H54 (cell line): ENCODE data around the gene PIEZO1.
A peak's percentile ranks its signal among the peaks of the same experiment; 100 is the strongest.

Source experiments
- DNase-seq: peaks from one replicate; pipeline ENCODE4 v3.0.0; 2011; ENCODE audit warnings: low spot score, mixed read lengths; ENCODE audit not compliant: insufficient read length
- FAIRE-seq: peaks from 3 replicates; lab custom pipeline; 2011; peaks lifted over from hg19 to GRCh38; lab: Jason Lieb, UNC
- POLR2A ChIP-seq: IDR thresholded peaks from 2 replicates; pipeline ENCODE4 v1.6.1; 2011; ENCODE audit warnings: low read depth, mild to moderate bottlenecking, low read length

The PIEZO1 gene

GRCh38 chr16:88736088-88736487 is 48.9 kb downstream of the PIEZO1 start:
- FAIRE-seq (no peak), DNase-seq (no peak)
- TF ChIP-seq POLR2A: no peak

DNA sequence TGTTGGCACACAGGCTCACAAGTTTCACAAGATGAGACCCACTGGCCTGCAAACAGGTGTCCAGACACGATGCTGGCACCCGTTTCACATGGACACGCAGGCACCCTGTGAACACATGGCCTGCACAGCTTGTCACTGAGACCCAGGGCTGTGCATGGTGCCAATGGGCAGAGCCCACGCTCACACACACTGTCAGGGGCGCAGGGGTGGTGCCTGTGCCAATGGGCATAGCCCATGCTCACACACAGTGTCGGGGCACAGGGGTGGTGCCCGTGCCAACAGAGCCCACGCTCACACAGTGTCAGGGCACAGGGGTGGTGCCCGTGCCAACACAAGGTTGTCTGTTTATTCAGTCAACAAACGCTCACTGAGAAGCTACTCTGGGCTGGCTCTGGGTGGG is 49.4 kb downstream of the PIEZO1 start:
- FAIRE-seq (no peak), DNase-seq (no peak)
- TF ChIP-seq POLR2A: no peak

DNA sequence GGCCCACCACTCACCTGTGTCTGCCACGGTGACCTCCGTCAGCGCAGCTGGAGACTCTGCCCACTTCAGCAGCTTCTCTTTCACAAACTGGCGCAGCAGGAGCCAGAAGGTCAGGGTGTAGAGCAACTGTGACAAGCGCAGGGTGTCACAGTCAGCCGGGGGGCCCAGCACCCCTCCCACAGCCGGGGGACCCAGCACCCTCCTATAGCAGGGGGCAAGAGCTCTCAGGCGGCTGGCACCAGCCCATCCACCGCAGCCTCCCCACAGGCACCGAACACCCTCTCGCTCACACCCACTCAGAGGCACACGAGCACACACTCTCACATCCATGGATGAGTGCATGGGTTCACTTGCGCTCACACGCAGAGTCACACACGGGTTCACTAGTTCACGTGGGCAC is 49.9 kb downstream of the PIEZO1 start:
- no peak for DNase-seq
- TF ChIP-seq POLR2A: no peak
- no peak for FAIRE-seq

- no peak for TF ChIP-seq POLR2A
- FAIRE-seq (no peak), DNase-seq (no peak)
Measured at GRCh38 chr16:88734361-88734728, 50.7 kb downstream of the PIEZO1 start.

GRCh38 chr16:88733630-88734360 is 51.2 kb downstream of the PIEZO1 start:
- FAIRE-seq: no peak
- no peak for TF ChIP-seq POLR2A
- no peak for DNase-seq

GRCh38 chr16:88732961-88733294 is 52.1 kb downstream of the PIEZO1 start:
- DNase-seq: no peak
- no peak for TF ChIP-seq POLR2A
- FAIRE-seq: no peak

- no peak for TF ChIP-seq POLR2A
- FAIRE-seq: no peak
- no peak for DNase-seq
Measured at GRCh38 chr16:88732172-88732960, 52.7 kb downstream of the PIEZO1 start.

GRCh38 chr16:88731699-88732098 is 53.3 kb downstream of the PIEZO1 start:
- no peak for FAIRE-seq
- peak; percentile 74 for DNase-seq
- no peak for TF ChIP-seq POLR2A

DNA sequence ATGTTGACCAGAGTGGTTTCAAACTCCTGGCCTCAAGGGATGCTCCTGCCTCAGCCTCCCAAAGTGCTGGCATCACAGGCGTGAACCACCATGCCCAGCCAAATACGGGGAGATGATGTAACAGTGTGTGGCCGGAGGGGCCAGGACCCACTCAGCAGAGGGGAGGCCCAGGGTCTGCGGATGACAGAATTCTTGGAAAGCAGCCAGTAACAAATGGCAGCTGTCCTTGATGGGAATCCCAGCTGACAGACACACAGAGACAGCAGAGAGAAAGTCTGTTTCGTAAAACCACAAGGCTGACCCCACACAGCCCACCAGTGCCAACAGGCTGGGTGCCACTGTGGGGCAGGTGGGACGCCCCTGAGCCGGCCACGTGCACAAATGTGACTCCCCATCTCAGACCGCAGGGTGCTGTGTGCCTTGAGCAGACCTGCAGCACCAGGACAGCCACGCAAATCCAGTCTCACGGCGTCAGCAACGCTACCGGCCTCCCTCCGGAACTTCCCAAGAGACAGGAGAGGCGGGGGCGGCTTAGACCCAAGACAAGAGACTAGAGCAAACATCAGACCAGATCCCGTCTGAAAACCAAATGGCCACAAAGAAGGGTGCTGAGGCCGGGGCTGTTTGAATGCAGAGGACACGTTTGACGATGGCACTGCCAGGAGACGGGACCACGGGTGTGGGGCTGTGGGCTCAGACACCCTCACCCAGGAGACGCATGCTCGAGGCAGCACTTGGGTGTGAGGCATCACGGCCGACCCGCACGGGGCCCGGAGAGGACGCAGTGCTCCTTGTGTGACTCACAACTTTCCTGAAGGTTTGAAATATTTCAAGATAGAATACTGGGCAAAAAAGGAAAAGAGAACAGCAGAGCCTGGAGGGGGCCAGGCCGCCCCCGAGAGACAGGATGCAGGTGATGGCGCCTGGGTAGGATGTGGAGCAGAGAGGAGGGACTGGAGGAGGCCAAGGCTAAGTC is 54.1 kb downstream of the PIEZO1 start:
- DNase-seq (no peak), FAIRE-seq (no peak)
- no peak for TF ChIP-seq POLR2A

DNA sequence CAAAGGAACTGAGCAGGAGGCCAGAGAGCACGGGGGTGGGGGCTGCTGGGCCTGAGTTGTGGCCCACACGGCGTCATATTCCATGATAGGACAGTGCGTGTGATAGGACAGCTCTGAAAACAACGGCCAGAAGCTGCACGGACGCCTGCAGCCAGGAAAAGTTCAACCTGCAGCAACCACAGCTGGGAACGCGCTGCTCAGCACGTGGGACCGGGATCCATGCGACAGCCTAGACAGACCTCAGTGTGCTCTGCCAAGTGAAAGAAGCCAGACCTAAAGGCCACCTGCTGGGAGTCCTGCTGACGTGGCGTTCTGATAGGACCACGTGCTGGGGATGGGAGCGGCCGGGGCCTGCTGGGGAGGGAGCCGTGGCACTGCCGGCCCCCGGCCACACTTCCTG is 57.1 kb downstream of the PIEZO1 start:
- no peak for TF ChIP-seq POLR2A
- FAIRE-seq (no peak), DNase-seq (no peak)

DNA sequence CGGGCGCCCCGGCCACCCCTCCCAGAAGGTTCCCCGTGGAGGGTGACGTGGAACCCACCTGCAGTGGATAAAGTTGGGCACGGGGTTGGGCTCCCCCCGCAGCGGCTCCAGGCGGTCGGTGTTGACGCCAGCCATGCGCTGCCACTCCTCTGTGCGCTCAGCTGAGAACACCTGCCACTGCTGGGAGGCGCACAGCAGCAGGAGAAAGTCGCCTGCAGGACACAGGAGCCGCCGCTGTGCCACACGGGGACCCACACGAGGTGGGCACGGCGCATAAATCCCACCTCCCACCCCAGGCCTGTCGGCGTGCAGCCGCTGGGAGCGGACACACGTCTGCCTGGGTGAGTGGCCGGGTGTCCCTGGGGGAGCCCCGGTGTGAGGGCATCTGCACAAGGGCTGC is 58.0 kb downstream of the PIEZO1 start:
- DNase-seq (no peak), FAIRE-seq (no peak)
- no peak for TF ChIP-seq POLR2A

- DNase-seq (no peak), FAIRE-seq (no peak)
- TF ChIP-seq POLR2A: no peak
Measured at GRCh38 chr16:88726408-88726749, 58.6 kb downstream of the PIEZO1 start.

DNA sequence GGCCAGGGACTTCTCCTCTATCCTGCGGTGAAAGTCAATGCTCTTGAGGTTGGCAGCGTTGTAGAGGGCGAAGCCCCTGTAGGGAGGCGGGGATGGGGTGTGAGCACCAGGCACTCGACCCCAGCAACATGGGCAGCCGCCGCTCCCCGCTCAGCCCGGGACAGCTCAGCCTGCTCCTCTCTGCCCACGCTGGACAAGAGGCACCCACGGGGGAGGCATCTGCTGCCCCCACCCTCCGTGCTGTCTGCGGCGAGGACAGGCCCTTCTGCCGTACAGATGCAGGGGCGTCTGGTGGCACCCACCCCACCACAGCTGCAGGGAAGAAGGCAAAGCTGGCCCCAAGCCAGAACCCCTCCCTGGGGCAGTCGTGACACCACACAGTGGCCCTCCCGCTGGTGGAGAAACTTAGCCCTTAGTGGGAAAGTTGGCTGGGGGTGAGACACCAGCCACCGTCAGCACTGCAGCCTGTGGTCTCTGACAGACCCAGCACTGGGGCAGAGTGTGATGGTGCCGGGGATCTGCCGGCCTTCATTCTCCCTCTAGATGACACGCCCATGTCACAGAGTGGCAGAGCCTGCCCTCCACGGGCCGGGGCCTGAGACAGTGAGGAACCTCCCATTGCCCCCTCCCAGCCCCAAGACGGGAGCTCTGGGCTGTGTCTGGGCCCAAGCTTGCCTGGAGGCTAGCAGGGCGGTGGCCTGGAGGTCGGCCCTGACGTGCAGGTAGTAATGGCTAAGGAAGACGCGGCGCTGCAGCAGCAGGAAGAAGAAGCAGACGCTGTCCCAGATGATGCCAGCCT is 59.2 kb downstream of the PIEZO1 start:
- no peak for TF ChIP-seq POLR2A
- DNase-seq (no peak), FAIRE-seq (no peak)
